Ovary (tissue), 9 donors: ENCODE results near the gene PEPD. TPM values are rescaled to one million over a fixed set of nuclear protein-coding genes. Genes with fewer than 3 reads are reported as not detected.

ENCODE experiments used
- DNase-seq, 5 donors: peaks; one replicate each; pipeline ENCODE4 v3.0.0-alpha.2; 2019 to 2020
- H3K27ac ChIP-seq, 2 donors: fragments of 200-600 bp; one replicate each; pipeline versions ENCODE4 v1.5.1 to v1.8.0; 2019 to 2022
- H3K27me3 ChIP-seq: fragments of 200-600 bp; one replicate; pipeline ENCODE4 v1.8.0; 2022
- H3K36me3 ChIP-seq: fragments of 200-600 bp; sonication (generic); one replicate; pipeline ENCODE4 v1.5.1; 2019
- H3K4me1 ChIP-seq: one replicate; pipeline ENCODE4 v1.8.1; 2013; ENCODE audit warnings: mild to moderate bottlenecking, moderate library complexity; ENCODE audit not compliant: insufficient read depth
- H3K4me3 ChIP-seq: fragments of 200-600 bp; sonication (generic); one replicate; pipeline ENCODE4 v1.5.1; 2017
- H3K9me3 ChIP-seq, 2 donors: fragments of 200-600 bp in 1 of 2; sonication (generic) in 1 of 2; one replicate each; pipeline versions ENCODE4 v1.5.1 to v1.8.1; 2013 to 2019; ENCODE audit warnings: mild to moderate bottlenecking in 1 of 2, moderate library complexity in 1 of 2
- CTCF ChIP-seq, 3 donors: fragments of 450-650 bp in 2 of 3; fragments of 200-600 bp in 1 of 3; IDR thresholded peaks; one replicate each; pipeline versions ENCODE4 v1.5.1 to v1.8.0; 2016 to 2022; ENCODE audit warnings: antibody characterized with exemption in 3 of 3, mild to moderate bottlenecking in 1 of 3
- EP300 ChIP-seq: sonication (generic); formaldehyde crosslinking; IDR thresholded peaks from one replicate; pipeline ENCODE4 v1.6.1; 2017; ENCODE audit warnings: antibody characterized with exemption
- POLR2A ChIP-seq: fragments of 450-650 bp; IDR thresholded peaks from one replicate; pipeline ENCODE4 v1.6.1; 2017; ENCODE audit warnings: antibody characterized with exemption, mild to moderate bottlenecking, moderate library complexity
- WGBS, 3 donors: extraction: QIAGEN DNeasy Blood & Tissue Kit in 1 of 3; methylation state at CpG; one replicate each; pipeline versions ENCODE4 v1.1.5 to v1.1.7; 2013 to 2017; 5-methylcytosine and 5-hydroxymethylcytosine counted together
- intact Hi-C, 4 donors: fragments of 100-400 bp; cut with DNase I; formaldehyde crosslinking; loops; one replicate each; pipeline versions ENCODE4 v1.11.0 to v1.15.1; 2022 to 2023
- polyA plus RNA-seq, 2 donors: library from polyadenylated mRNA; stranded (reverse); fragments of 200-250 nt in 1 of 2; fragments of 350-450 nt in 1 of 2; fragmentation: Illumina TruSeq in 1 of 2; extraction: RNeasy Lipid Tissue Mini Kit (QIAGEN cat#74804) in 1 of 2; gene quantifications; one replicate each; pipeline ENCODE4 v1.2.3, GENCODE V29; 2013 to 2014
- total RNA-seq, 7 donors: library from RNA; depleted of rRNA in 2 of 7; stranded (reverse); fragments of >200 nt in 2 of 7; fragmentation: NEBNext Ultra II Directional in 3 of 7; extraction: Animal tissue kit (Norgen Biotek cat#: 25700) in 3 of 7; gene quantifications; one replicate each; pipeline versions ENCODE4 v1.1.0 to v1.2.4, GENCODE V29; 2016 to 2023
- donor health status: DM: no; HTN: no; CAD: no; lungs with moderate emphysema.
- donor health status: DM: no; HTN: no; CAD: no.
- donor health status: Bipolar disorder and iron deficiency.
- donor health status: DM: yes; HTN: yes; CAD: no.
- donor health status: DM: no; HTN: no; CAD: no.
- donor health status: DM: yes; HTN: yes; CAD: no.

The PEPD gene
- total and polyA plus RNA-seq, 9 donors = 38.7 to 66.9 (median 58.9) TPM

- no peaks in the 10 kb centered on the region for H3K36me3 ChIP-seq
- H3K4me1 ChIP-seq = no peaks in the 10 kb centered on the region
- H3K9me3 ChIP-seq = no peaks in the 10 kb centered on the region
- H3K27me3 ChIP-seq = no peaks in the 10 kb centered on the region
- no peak overlapping the region for H3K27ac ChIP-seq
- 82 to 92% (median 91%) methylated on average over 16 to 18 of the region's 18 CpGs for WGBS, 3 donors
- no peak for TF ChIP-seq CTCF (IDR thresholded peaks at IDR 0.05)
- intact Hi-C loops = loop anchor here in 2 of 4 donors (10.0 kb wide), 1 partner anchor 258 kb away; no protein-coding TSS in a partner anchor
- H3K4me3 ChIP-seq = no peak overlapping the region
- DNase-seq = peak in 3 of 5 donors; percentile 5 to 34 (median 15)
Measured at GRCh38 chr19:33402421-33403220, 119.0 kb downstream of the PEPD start.

GRCh38 chr19:33401683-33402420 lies 119.7 kb downstream of the PEPD start:
- TF ChIP-seq POLR2A (no peak), EP300 (no peak), CTCF (IDR thresholded peaks at IDR 0.05) (no peak)
- WGBS, 3 donors = 83 to 88% (median 86%) methylated on average over 29 to 30 of the region's 30 CpGs
- H3K27ac ChIP-seq = no peak overlapping the region
- H3K36me3 ChIP-seq = no peaks in the 10 kb centered on the region
- DNase-seq = peak in 2 of 5 donors; percentile 6 to 11
- H3K4me3 ChIP-seq = no peak overlapping the region
- intact Hi-C loops = loop anchor here in 2 of 4 donors (10.0 kb wide), 1 partner anchor 257 kb away; no protein-coding TSS in a partner anchor
- no peaks in the 10 kb centered on the region for H3K27me3 ChIP-seq
- H3K4me1 ChIP-seq = no peaks in the 10 kb centered on the region
- no peaks in the 10 kb centered on the region for H3K9me3 ChIP-seq

GRCh38 chr19:33400856-33401682 lies 120.5 kb downstream of the PEPD start:
- intact Hi-C loops = loop anchor here in 2 of 4 donors (10.0 kb wide), 1 partner anchor 256 kb away; no protein-coding TSS in a partner anchor
- peaks cover under 1% of the 10 kb centered on the region for H3K4me1 ChIP-seq
- no peak overlapping the region for H3K4me3 ChIP-seq
- peak in 2 of 5 donors; percentile 12 for DNase-seq
- H3K27ac ChIP-seq = no peak overlapping the region
- no peaks in the 10 kb centered on the region for H3K9me3 ChIP-seq
- no peaks in the 10 kb centered on the region for H3K36me3 ChIP-seq
- H3K27me3 ChIP-seq = no peaks in the 10 kb centered on the region
- WGBS, 3 donors = 80 to 95% (median 89%) methylated on average over 23 to 24 of the region's 24 CpGs
- TF ChIP-seq POLR2A (no peak), EP300 (no peak), CTCF (IDR thresholded peaks at IDR 0.05) (no peak)
